Left lung (tissue), 10 donors: Measurements from ENCODE around the gene VWA2. TPM values are rescaled to one million over a fixed set of nuclear protein-coding genes. Genes with fewer than 3 reads are reported as not detected.

Experiments used
- ATAC-seq: fragments of 200-7000 bp; cut with Tn5 transposase; one replicate; pipeline ENCODE4 v1.9.1; 2020; ENCODE audit warnings: moderate library complexity
- DNase-seq, 4 donors: peaks; one replicate each; pipeline ENCODE4 v3.0.0-alpha.2; 2013 to 2020
- H3K27ac ChIP-seq, 2 donors: fragments of 200-600 bp; sonication (generic) in 1 of 2; one replicate each; pipeline versions ENCODE4 v1.5.0 to v1.8.0; 2020 to 2021
- H3K27me3 ChIP-seq, 2 donors: fragments of 200-600 bp; sonication (generic) in 1 of 2; one replicate each; pipeline versions ENCODE4 v1.5.0 to v1.8.0; 2020 to 2021
- H3K36me3 ChIP-seq, 2 donors: fragments of 200-600 bp; sonication (generic) in 1 of 2; one replicate each; pipeline versions ENCODE4 v1.5.0 to v1.8.0; 2020 to 2021
- H3K4me1 ChIP-seq, 2 donors: fragments of 200-600 bp; one replicate each; pipeline ENCODE4 v1.8.0; 2021
- H3K4me3 ChIP-seq, 2 donors: fragments of 200-600 bp; sonication (generic) in 1 of 2; one replicate each; pipeline versions ENCODE4 v1.5.0 to v1.8.0; 2020 to 2021; ENCODE audit warnings: mild to moderate bottlenecking in 1 of 2
- H3K9me3 ChIP-seq, 2 donors: fragments of 200-600 bp; sonication (generic) in 1 of 2; one replicate each; pipeline versions ENCODE4 v1.5.0 to v1.8.0; 2020 to 2021
- intact Hi-C, 2 donors: fragments of 100-400 bp; cut with DNase I; formaldehyde crosslinking; loops; one replicate each; pipeline versions ENCODE4 v1.11.2 to v1.14.2; 2022
- polyA plus RNA-seq, 6 donors: library from polyadenylated mRNA; unstranded; fragments of 120-200 nt; gene quantifications; one replicate each; pipeline ENCODE4 v1.2.1, GENCODE V29; 2013; ENCODE audit not compliant: insufficient read length in 6 of 6
- total RNA-seq, 2 donors: library from RNA; stranded (reverse); fragmentation: NEBNext Ultra II Directional; extraction: Animal tissue kit (Norgen Biotek cat#: 25700); gene quantifications; one replicate each; pipeline ENCODE4 v1.2.1, GENCODE V29; 2021
- TF ChIP-seq, protein P1 (sequence below), 2 donors: fragments of 200-600 bp; sonication (generic) in 1 of 2; IDR thresholded peaks; one replicate each; pipeline versions ENCODE4 v1.5.0 to v1.8.0; 2021; ENCODE audit warnings: antibody characterized with exemption in 2 of 2
- donor health status: DM: no; HTN: yes; CAD: no.
- donor health status: DM: no; HTN: no; CAD: no.

The VWA2 gene
- total and polyA plus RNA-seq, 8 donors = 9.5 to 31.4 (median 27.6) TPM

DNA sequence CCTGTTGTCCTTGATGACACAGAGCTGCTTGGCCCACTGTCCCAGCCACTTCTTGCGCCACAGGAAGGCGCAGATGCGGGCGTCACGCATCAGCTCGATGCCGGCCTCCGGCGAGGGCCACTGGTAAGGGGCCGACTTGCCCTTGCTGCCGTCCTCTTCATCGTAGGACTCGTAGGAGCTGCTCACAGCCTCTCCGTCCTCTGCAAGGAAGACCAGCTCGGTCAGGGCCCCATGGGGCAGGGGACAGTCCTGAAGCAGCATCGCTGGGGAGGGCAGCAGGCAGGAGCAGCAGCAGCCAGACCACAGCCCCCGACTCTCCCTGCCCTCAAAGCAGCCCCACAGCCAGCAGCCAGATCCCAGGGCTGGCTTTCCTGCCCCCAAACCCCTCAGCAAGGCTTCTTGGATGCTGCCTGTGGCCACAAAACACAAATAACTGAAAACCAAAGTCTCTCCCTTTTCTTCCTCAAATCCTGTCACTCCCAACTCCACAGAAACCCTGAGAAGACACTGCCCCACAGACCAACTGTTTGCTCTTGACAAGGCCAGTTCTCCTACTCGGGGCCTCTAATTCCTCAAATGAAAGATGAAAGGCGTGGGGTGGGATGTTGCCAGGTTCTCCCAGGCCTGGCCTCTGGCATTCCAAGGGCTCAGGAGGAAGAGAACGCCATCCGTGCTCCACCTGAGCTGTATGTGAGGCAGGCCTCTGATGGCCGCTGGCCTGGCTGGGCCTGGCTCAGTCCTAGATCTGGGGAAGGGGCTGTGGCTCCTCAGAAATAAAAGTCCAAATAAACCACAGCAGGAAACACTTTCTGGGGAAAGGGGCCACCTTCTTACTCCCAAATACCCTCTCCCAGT, 76.7 kb downstream of the VWA2 start:
- Histone ChIP-seq H3K27ac (no peak overlapping the region), H3K4me1 (no peaks in the 10 kb centered on the region), H3K27me3 (no peaks in the 10 kb centered on the region), H3K9me3 (no peaks in the 10 kb centered on the region), H3K36me3 (no peaks in the 10 kb centered on the region), H3K4me3 (no peak overlapping the region)
- DNase-seq = no peak
- no peak for ATAC-seq
- TF ChIP-seq, protein P1, sequence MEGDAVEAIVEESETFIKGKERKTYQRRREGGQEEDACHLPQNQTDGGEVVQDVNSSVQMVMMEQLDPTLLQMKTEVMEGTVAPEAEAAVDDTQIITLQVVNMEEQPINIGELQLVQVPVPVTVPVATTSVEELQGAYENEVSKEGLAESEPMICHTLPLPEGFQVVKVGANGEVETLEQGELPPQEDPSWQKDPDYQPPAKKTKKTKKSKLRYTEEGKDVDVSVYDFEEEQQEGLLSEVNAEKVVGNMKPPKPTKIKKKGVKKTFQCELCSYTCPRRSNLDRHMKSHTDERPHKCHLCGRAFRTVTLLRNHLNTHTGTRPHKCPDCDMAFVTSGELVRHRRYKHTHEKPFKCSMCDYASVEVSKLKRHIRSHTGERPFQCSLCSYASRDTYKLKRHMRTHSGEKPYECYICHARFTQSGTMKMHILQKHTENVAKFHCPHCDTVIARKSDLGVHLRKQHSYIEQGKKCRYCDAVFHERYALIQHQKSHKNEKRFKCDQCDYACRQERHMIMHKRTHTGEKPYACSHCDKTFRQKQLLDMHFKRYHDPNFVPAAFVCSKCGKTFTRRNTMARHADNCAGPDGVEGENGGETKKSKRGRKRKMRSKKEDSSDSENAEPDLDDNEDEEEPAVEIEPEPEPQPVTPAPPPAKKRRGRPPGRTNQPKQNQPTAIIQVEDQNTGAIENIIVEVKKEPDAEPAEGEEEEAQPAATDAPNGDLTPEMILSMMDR (IDR thresholded peaks at IDR 0.05) = no peak
- intact Hi-C loops = no loop called here

DNA sequence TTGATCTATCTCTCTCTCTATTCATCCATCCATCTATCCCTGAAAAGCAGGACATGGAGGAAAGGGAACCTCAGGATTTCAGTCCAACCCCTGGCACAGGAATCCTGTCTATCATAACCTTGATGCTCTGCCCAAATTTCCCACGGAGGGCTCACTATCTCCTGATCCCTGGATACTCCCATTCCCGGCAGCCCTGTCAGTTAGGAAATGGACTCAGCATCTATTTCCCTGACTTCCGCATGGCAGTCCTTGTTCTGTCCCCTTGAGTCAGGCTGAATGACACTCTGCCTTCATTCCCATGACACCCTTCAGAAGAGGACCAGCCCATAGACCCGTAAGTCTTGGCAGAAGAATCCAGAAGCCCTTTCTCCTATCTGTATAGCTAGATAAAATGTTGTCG, 77.7 kb downstream of the VWA2 start:
- ATAC-seq (no peak), DNase-seq (no peak)
- Histone ChIP-seq H3K27me3 (no peaks in the 10 kb centered on the region), H3K9me3 (no peaks in the 10 kb centered on the region), H3K4me3 (no peak overlapping the region), H3K4me1 (no peaks in the 10 kb centered on the region), H3K36me3 (no peaks in the 10 kb centered on the region), H3K27ac (no peak overlapping the region)
- intact Hi-C loops = no loop called here
- TF ChIP-seq, protein P1 (IDR thresholded peaks at IDR 0.05) = no peak

DNA sequence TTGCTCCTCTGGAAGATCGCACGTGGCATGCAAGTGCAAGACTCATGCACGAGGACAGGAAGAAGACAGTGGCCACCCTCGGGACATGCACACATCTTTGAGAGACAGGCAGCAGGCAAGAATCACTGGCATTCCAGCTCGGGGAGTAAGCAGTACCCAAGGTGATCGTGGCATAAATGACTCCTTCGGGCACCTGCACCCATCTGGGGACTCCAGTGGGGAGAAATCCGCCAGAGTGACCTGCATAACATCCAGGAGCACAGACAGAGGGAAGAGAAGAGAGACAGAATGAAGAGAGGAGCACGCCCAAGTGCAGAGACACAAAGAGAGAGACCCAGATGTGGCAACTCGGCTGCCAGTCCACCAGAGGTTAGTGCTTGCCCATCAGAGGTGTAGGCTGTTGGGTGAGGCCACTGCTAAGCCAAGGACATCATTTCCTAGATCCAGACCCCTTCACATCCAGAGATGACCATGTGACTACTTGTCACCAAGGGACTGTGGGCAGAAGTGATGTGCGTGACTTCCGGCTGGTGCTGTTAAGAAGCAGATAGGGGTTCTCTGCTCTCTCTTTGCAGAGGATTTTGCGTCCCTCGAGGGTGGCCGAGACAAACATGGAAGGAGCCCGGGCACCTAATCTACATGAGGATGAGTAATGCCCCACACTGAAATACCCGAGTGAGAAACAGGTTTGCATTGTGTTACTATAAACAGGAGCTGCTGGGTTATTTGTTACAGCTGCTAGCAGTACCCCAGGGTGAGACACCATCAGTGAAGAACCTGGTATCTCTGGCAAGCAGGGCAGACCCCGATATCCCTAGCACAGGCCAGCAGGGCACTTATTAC, 80.6 kb downstream of the VWA2 start:
- H3K36me3 ChIP-seq = no peaks in the 10 kb centered on the region
- H3K4me3 ChIP-seq = no peak overlapping the region
- intact Hi-C loops = no loop called here
- TF ChIP-seq, protein P1 (IDR thresholded peaks at IDR 0.05) = no peak
- no peaks in the 10 kb centered on the region for H3K9me3 ChIP-seq
- no peak for ATAC-seq
- H3K27ac ChIP-seq = no peak overlapping the region
- H3K27me3 ChIP-seq = no peaks in the 10 kb centered on the region
- no peaks in the 10 kb centered on the region for H3K4me1 ChIP-seq
- no peak for DNase-seq

DNA sequence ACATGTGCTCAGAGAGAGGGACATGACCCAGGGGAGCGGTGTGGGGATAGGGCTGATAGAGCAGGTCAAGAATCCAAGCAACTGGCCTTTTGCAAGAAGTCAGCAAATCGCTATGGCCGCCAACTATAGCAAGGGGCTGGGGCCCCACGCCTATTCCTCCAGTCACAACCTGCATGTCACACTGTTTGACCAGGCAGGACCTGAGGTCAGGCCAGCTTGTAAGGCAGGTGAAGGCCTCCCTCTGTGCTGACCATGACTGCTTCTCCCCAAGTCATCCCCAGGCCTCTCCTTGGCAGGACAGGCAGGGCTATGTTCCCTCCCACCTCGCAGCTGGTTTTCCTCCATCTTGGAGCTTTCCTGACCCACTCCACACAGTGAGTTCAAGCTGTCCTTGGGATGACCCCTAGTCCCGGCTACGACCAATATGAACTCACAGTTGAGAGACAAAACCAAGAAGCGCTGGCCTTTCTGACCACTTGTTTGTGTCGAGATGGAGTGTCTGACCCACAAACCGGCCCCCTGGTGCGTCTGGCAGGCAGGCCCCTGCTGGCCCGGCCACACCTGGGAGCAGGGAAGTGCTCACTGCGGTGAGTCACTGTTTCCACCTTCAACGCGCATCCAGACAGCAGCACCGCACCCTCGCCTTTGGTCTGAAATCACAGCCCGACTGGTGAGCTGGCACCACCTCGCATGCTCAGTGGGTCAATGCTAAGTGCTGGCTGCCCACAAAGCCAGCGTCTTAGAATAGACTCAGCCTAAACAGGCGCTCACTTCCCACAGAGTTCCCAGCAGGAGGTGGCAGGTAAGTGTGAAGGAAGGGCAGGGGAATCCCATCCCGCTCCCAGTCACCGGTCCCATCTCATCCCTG, 81.4 kb downstream of the VWA2 start:
- Histone ChIP-seq H3K27ac (no peak overlapping the region), H3K9me3 (no peaks in the 10 kb centered on the region), H3K36me3 (no peaks in the 10 kb centered on the region), H3K4me3 (no peak overlapping the region), H3K27me3 (no peaks in the 10 kb centered on the region), H3K4me1 (no peaks in the 10 kb centered on the region)
- TF ChIP-seq, protein P1 (IDR thresholded peaks at IDR 0.05) = no peak
- ATAC-seq (no peak), DNase-seq (no peak)
- intact Hi-C loops = no loop called here
